ENCODE measurements around the gene WFDC2.
"Not testable (repeated sequence)": the region's sequence is repeated elsewhere in the genome, so short reads cannot be mapped to it uniquely, and the experiment has no call there.

The WFDC2 gene

GRCh38 chr20:45452772-45453691, 16.5 kb upstream of the WFDC2 start:
- no peak for DNase-seq

- peak; percentile 34 for DNase-seq
Observed at GRCh38 chr20:45456632-45457031, 12.9 kb upstream of the WFDC2 start.

GRCh38 chr20:45459606-45460005, 9.9 kb upstream of the WFDC2 start:
- no peak for DNase-seq

- DNase-seq, result no peak
Observed at GRCh38 chr20:45461225-45461624, 8.3 kb upstream of the WFDC2 start.

GRCh38 chr20:45462711-45463509, 6.6 kb upstream of the WFDC2 start:
- DNase-seq, result no peak

GRCh38 chr20:45463709-45464108, 5.8 kb upstream of the WFDC2 start:
- DNase-seq, result no peak

- DNase-seq, result no peak
Observed at GRCh38 chr20:45465491-45466266, 3.9 kb upstream of the WFDC2 start.

GRCh38 chr20:45467172-45467571, 2.4 kb upstream of the WFDC2 start:
- no peak for DNase-seq

- DNase-seq, result peak; percentile 82
Observed at GRCh38 chr20:45467861-45468260, 1.7 kb upstream of the WFDC2 start.

GRCh38 chr20:45470262-45470931, 844 bp downstream of the WFDC2 start:
- DNase-seq, result peak; percentile 61

- no peak for DNase-seq
Observed at GRCh38 chr20:45470937-45471336, 1.4 kb downstream of the WFDC2 start.

- not testable (repeated sequence) for DNase-seq
Observed at GRCh38 chr20:45472286-45472685, 2.7 kb downstream of the WFDC2 start.

- peak; percentile 6 for DNase-seq
Observed at GRCh38 chr20:45477530-45478148, 8.1 kb downstream of the WFDC2 start.

GRCh38 chr20:45479822-45480221, 10.3 kb downstream of the WFDC2 start:
- DNase-seq, result no peak

- no peak for DNase-seq
Observed at GRCh38 chr20:45484676-45485075, 15.1 kb downstream of the WFDC2 start.

- DNase-seq, result no peak
Observed at GRCh38 chr20:45485388-45485787, 15.8 kb downstream of the WFDC2 start.

GRCh38 chr20:45487231-45487635, 17.7 kb downstream of the WFDC2 start:
- DNase-seq, result no peak

- no peak for DNase-seq
Observed at GRCh38 chr20:45489083-45489531, 19.6 kb downstream of the WFDC2 start.

- no peak for DNase-seq
Observed at GRCh38 chr20:45495501-45495941, 26.0 kb downstream of the WFDC2 start.

GRCh38 chr20:45496166-45496565, 26.6 kb downstream of the WFDC2 start:
- no peak for DNase-seq

GRCh38 chr20:45497971-45498494, 28.5 kb downstream of the WFDC2 start:
- no peak for DNase-seq

GRCh38 chr20:45500022-45500421, 30.5 kb downstream of the WFDC2 start:
- DNase-seq, result no peak
